HG03521 (cell line): ENCODE results near the gene GABRA6.

ENCODE experiments used
- ATAC-seq: cut with Tn5 transposase; IDR thresholded peaks from one replicate; pipeline ENCODE4 v1.9.1; 2021; ENCODE audit warnings: mild to moderate bottlenecking, moderate library complexity; ENCODE audit not compliant: unreplicated experiment

Gene GABRA6

GRCh38 chr5:161751265-161751664 lies 65.7 kb downstream of the GABRA6 start:
- ATAC-seq, result no peak
